Measurements from ENCODE around the gene PARD3B.

The PARD3B gene

GRCh38 chr2:205288686-205289085, 743.4 kb downstream of the PARD3B start:
- Histone ChIP-seq H3F3A (ENCODE audit: insufficient read depth, low read length) (no peaks in the 10 kb centered on the region), H3K4me3 (ENCODE audit: low read length) (no peak overlapping the region), H2AFZ (ENCODE audit: low read length) (no peak overlapping the region), H3K9me3 (replicated peaks; ENCODE audit: insufficient read depth, low read length) (no peaks in the 10 kb centered on the region), H3K36me3 (replicated peaks; ENCODE audit: insufficient read depth, low read length) (no peaks in the 10 kb centered on the region), H3K4me1 (ENCODE audit: low read length) (no peaks in the 10 kb centered on the region), H3K9ac (ENCODE audit: low read length) (no peak overlapping the region), H4K20me1 (ENCODE audit: insufficient read depth, low read length) (no peaks in the 10 kb centered on the region), H3K4me2 (ENCODE audit: low read depth, low read length) (no peak overlapping the region), H3K27me3 (replicated peaks; ENCODE audit: insufficient read depth, low read length) (no peaks in the 10 kb centered on the region), H3K9me2 (replicated peaks; ENCODE audit: insufficient read depth, low read length) (no peaks in the 10 kb centered on the region), H3K79me2 (ENCODE audit: low read length) (no peaks in the 10 kb centered on the region), H3K27ac (ENCODE audit: low read length) (no peak overlapping the region)
- TF ChIP-seq CTCF (IDR thresholded peaks at IDR 0.05; ENCODE audit: low read length): no peak
- TF ChIP-seq EZH2phosphoT487 (IDR thresholded peaks at IDR 0.05; ENCODE audit: low read length): no peak
- TF ChIP-seq EZH2 (optimal IDR thresholded peaks at IDR 0.05; ENCODE audit: low read depth, low read length): no peak
- no peak for DNase-seq

- Histone ChIP-seq H3K9me2 (replicated peaks; ENCODE audit: insufficient read depth, low read length) (no peaks in the 10 kb centered on the region), H3K79me2 (ENCODE audit: low read length) (no peaks in the 10 kb centered on the region), H2AFZ (ENCODE audit: low read length) (no peak overlapping the region), H3K9ac (ENCODE audit: low read length) (no peak overlapping the region), H4K20me1 (ENCODE audit: insufficient read depth, low read length) (no peaks in the 10 kb centered on the region), H3K4me2 (ENCODE audit: low read depth, low read length) (no peak overlapping the region), H3F3A (ENCODE audit: insufficient read depth, low read length) (no peaks in the 10 kb centered on the region), H3K27me3 (replicated peaks; ENCODE audit: insufficient read depth, low read length) (no peaks in the 10 kb centered on the region), H3K4me1 (ENCODE audit: low read length) (no peaks in the 10 kb centered on the region), H3K4me3 (ENCODE audit: low read length) (no peak overlapping the region), H3K36me3 (replicated peaks; ENCODE audit: insufficient read depth, low read length) (no peaks in the 10 kb centered on the region), H3K9me3 (replicated peaks; ENCODE audit: insufficient read depth, low read length) (no peaks in the 10 kb centered on the region), H3K27ac (ENCODE audit: low read length) (no peak overlapping the region)
- no peak for TF ChIP-seq EZH2phosphoT487 (IDR thresholded peaks at IDR 0.05; ENCODE audit: low read length)
- TF ChIP-seq CTCF (IDR thresholded peaks at IDR 0.05; ENCODE audit: low read length): no peak
- no peak for TF ChIP-seq EZH2 (optimal IDR thresholded peaks at IDR 0.05; ENCODE audit: low read depth, low read length)
- no peak for DNase-seq
Measured at GRCh38 chr2:205290299-205290698, 745.0 kb downstream of the PARD3B start.

GRCh38 chr2:205292665-205293295, 747.5 kb downstream of the PARD3B start:
- TF ChIP-seq EZH2phosphoT487 (IDR thresholded peaks at IDR 0.05; ENCODE audit: low read length): no peak
- Histone ChIP-seq H3K27me3 (replicated peaks; ENCODE audit: insufficient read depth, low read length) (no peaks in the 10 kb centered on the region), H3K27ac (ENCODE audit: low read length) (no peak overlapping the region), H3K9me2 (replicated peaks; ENCODE audit: insufficient read depth, low read length) (no peaks in the 10 kb centered on the region), H3K4me2 (ENCODE audit: low read depth, low read length) (no peak overlapping the region), H3K4me3 (ENCODE audit: low read length) (no peak overlapping the region), H3K36me3 (replicated peaks; ENCODE audit: insufficient read depth, low read length) (no peaks in the 10 kb centered on the region), H3K9ac (ENCODE audit: low read length) (no peak overlapping the region), H3K9me3 (replicated peaks; ENCODE audit: insufficient read depth, low read length) (no peaks in the 10 kb centered on the region), H2AFZ (ENCODE audit: low read length) (no peak overlapping the region), H3K79me2 (ENCODE audit: low read length) (no peaks in the 10 kb centered on the region), H4K20me1 (ENCODE audit: insufficient read depth, low read length) (no peaks in the 10 kb centered on the region), H3F3A (ENCODE audit: insufficient read depth, low read length) (no peaks in the 10 kb centered on the region), H3K4me1 (ENCODE audit: low read length) (no peaks in the 10 kb centered on the region)
- DNase-seq: no peak

DNA sequence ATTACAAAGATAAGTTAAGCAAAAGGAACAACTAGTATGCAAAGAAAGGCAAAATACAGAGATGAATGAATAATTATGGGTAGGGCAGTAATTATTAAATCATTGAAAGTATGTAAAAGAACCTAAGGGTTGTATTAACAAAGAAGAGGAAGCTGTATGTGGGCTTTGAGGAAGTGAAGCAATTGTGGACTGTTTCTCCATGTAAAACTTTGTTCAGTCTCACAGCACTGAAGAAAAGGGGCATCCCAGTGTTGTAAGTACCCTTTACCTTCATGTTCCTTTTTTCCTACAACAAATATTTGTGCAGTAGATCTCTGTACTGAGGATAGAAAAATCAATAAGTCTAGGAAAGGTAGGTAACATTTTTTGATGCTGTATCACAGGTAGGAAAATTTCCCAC, 748.3 kb downstream of the PARD3B start:
- Histone ChIP-seq H3K9ac (ENCODE audit: low read length) (no peak overlapping the region), H3K27ac (ENCODE audit: low read length) (no peak overlapping the region), H3K4me1 (ENCODE audit: low read length) (no peaks in the 10 kb centered on the region), H3K36me3 (replicated peaks; ENCODE audit: insufficient read depth, low read length) (no peaks in the 10 kb centered on the region), H3F3A (ENCODE audit: insufficient read depth, low read length) (no peaks in the 10 kb centered on the region), H4K20me1 (ENCODE audit: insufficient read depth, low read length) (no peaks in the 10 kb centered on the region), H3K4me3 (ENCODE audit: low read length) (no peak overlapping the region), H3K4me2 (ENCODE audit: low read depth, low read length) (no peak overlapping the region), H3K27me3 (replicated peaks; ENCODE audit: insufficient read depth, low read length) (no peaks in the 10 kb centered on the region), H3K9me3 (replicated peaks; ENCODE audit: insufficient read depth, low read length) (no peaks in the 10 kb centered on the region), H2AFZ (ENCODE audit: low read length) (no peak overlapping the region), H3K9me2 (replicated peaks; ENCODE audit: insufficient read depth, low read length) (no peaks in the 10 kb centered on the region), H3K79me2 (ENCODE audit: low read length) (no peaks in the 10 kb centered on the region)
- DNase-seq: no peak
- TF ChIP-seq EZH2phosphoT487 (IDR thresholded peaks at IDR 0.05; ENCODE audit: low read length) (no peak), EZH2 (optimal IDR thresholded peaks at IDR 0.05; ENCODE audit: low read depth, low read length) (no peak), CTCF (IDR thresholded peaks at IDR 0.05; ENCODE audit: low read length) (no peak)

Data from MM.1S (cell line).